ENCODE results near the gene SPDYE17.
"Not testable (repeated sequence)": the region's sequence is repeated elsewhere in the genome, so short reads cannot be mapped to it uniquely, and the experiment has no call there.

- TF ChIP-seq CTCF, POLR2AphosphoS5 (IDR thresholded peaks at IDR 0.05): not testable (repeated sequence)
Measured at GRCh38 chr7:76977761-76978367, 54.3 kb downstream of the SPDYE17 start.
